ENCODE measurements around the gene RHOV.

RHOV gene

DNA sequence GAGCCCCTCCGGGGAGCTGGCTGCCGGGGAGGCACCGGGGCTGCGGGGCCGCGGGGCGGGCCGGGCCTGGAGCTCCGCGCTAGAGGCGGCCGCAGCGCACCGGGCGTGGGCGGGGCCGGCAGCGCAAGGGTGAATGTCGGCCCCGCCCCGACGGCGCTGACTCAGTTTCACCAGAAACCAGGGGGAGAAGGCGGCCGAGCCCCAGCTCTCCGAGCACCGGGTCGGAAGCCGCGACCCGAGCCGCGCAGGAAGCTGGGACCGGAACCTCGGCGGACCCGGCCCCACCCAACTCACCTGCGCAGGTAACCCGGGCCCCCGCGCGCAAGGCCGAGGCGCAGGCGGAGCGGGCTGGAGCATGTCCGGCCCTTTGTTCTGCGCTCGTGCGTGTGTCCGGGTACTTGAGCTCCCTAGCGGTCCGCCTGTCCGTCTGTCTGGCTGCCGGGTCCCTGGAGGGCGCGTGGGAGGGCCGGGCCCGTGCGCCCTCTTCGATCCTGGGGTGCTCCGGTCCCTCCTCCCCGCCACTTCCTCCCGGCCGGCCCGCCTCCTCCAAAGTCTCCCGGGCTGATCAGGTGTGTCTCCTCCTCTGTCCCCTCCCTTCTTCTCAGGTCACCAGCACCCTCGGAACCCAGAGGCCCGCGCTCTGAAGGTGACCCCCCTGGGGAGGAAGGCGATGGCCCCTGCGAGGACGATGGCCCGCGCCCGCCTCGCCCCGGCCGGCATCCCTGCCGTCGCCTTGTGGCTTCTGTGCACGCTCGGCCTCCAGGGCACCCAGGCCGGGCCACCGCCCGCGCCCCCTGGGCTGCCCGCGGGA, 29.9 kb downstream of the RHOV start, which contains the start of gene SPINT1:
Gene SPINT1, plus strand, starts transcription at position 164 of the 811 bp plus-strand sequence. Its CDS starts 507 bp downstream, at position 671.
- no peak for DNase-seq

GRCh38 chr15:40843261-40843884, 30.7 kb downstream of the RHOV start:
- DNase-seq = no peak

GRCh38 chr15:40841741-40842140, 32.3 kb downstream of the RHOV start:
- no peak for DNase-seq

- DNase-seq = no peak
These were observed 35.3 kb downstream of the RHOV start for GRCh38 chr15:40838756-40839155.

GRCh38 chr15:40836020-40836419, 38.0 kb downstream of the RHOV start:
- no peak for DNase-seq

GRCh38 chr15:40832903-40833302, 41.1 kb downstream of the RHOV start:
- no peak for DNase-seq

GRCh38 chr15:40831861-40832260, 42.2 kb downstream of the RHOV start:
- no peak for DNase-seq

GRCh38 chr15:40830884-40831283, 43.1 kb downstream of the RHOV start:
- no peak for DNase-seq

DNA sequence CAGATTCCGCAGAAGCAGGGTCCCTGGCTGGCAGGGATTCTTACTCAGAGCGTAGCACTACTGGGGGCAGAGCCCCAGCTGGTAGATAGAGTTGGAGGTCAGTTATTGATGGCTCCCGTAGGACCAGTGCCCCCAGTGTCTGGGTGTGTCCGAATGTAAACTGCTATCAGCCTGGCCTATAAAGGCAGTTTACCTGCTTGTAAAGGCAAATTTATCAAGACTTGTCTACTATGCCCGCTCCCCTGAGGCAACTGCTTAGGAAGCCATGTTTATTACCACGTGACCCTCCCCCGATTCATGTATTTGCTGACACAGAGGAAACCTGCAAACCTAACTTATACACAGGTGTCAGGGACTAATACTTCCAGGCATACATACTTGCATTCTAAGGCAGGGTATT, 44.9 kb downstream of the RHOV start:
- no peak for DNase-seq

- DNase-seq = no peak
These were observed 45.5 kb downstream of the RHOV start, which contains the start of gene PPP1R14D for GRCh38 chr15:40828447-40829036. Gene PPP1R14D (minus strand): TSS chr15:40828708. CDS start chr15:40828641, 67 bp downstream.

DNA sequence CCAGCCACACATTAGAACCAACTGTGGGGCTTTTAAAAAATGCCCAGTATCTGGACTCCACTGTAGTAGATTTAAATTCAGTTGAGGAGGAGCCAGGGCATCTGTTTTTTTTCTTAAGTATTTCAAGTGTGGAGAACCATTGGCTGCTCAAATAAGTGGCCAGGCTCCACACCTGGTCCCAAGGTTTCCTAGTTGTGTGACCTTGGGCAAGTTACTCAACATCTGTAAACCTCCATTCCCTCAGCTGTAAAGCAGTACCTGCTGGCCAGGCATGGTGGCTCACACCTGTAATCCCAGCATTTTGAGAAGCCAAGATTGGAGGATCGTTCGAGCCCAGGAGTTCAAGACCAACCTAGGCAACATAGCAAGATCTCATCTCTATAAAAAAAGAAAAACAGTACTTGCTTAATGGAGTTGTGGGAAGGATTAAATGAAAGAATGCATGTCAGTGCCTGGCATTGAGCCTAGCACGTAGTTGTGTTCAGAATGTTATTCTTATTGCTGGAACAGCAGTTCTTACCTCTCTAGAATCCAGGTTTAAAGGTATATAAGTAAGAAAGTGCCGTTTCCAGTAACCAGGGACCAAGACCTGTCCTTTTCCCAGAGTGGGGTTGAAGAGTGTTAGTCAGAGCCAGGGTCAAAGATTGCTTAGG, 47.5 kb downstream of the RHOV start:
- no peak for DNase-seq

- DNase-seq = no peak
These were observed 48.2 kb downstream of the RHOV start for GRCh38 chr15:40825661-40826422.

DNA sequence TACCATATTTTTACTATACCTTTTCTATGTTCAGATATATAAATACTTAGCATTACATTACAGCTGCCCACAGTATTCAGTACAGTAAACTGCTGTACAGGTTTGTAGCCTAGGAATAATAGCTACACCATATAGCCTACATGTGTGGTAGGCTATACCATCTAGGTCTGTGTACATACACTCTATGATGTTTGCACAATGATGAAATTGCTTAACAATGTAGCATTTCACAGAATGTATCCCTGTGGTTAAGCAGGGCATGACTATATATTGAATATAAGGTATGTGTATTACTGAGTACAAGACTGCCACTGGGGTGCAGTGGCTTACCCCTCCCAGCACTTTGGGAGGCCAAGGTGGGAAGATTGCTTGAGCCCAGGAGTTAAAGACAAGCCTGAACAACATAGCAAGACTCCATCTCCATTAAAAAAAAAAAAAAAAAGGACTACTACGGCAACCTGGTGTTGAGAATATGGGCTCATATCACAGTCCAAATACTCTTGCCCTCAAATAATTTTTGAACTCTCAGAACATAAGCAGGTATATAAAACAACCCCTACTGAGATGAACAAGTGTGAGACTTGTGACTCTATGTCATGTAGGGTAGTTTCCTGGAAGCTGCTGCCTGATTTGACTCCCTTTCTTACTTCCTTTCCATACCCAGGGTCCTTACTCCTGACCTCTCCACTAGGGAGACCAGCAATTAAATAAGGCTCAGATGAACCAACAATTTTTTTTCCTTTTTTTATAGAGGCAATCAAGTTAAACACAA, 50.3 kb downstream of the RHOV start:
- no peak for DNase-seq

All from NCI-H1048 (cell line).